ENCODE results near the gene TVP23C. TPM values are rescaled to one million over a fixed set of nuclear protein-coding genes. Genes with fewer than 3 reads are reported as not detected.

TVP23C gene
- total RNA-seq, 1 donor from 2014 or later: 16.0 TPM

GRCh38 chr17:15516150-15516549 lies 47.1 kb downstream of the TVP23C start:
- Histone ChIP-seq H3K4me1 (no peaks in the 10 kb centered on the region), H3K9me3 (no peaks in the 10 kb centered on the region), H3K27ac (no peak overlapping the region), H3K4me3 (no peak overlapping the region), H3K27me3 (ENCODE audit: low read depth) (no peaks in the 10 kb centered on the region), H3K36me3 (no peaks in the 10 kb centered on the region)
- ATAC-seq (no peak), DNase-seq (no peak)
- intact Hi-C loops (cut with DNase I): no loop called here
- TF ChIP-seq CTCF (IDR thresholded peaks at IDR 0.05): no peak

DNA sequence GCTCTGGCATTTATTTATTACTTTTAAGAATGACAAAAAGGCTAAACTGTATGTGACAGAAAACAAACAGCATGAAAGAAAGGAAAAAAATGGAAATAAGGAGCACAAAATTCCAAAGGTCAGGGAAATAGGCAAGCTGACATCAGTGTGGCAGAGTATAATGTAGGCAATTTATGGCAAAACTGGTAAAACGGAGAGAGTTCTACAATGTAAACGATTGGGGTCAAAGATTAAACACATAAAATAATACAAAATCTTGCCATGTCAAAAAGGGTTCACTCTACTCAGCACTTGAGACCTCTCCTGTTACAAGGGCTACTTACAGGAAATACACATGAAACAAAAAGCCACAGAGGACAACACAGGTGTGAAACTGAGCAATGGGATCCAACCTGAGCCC lies 48.8 kb downstream of the TVP23C start:
- no peak for DNase-seq
- peaks cover 4% of the 10 kb centered on the region for H3K4me1 ChIP-seq
- TF ChIP-seq CTCF (IDR thresholded peaks at IDR 0.05): no peak
- no peaks in the 10 kb centered on the region for H3K36me3 ChIP-seq
- intact Hi-C loops (cut with DNase I): no loop called here
- no peak overlapping the region for H3K4me3 ChIP-seq
- no peaks in the 10 kb centered on the region for H3K27me3 ChIP-seq (ENCODE audit: low read depth)
- H3K27ac ChIP-seq: peak overlapping the region; percentile 22
- no peak for ATAC-seq
- H3K9me3 ChIP-seq: no peaks in the 10 kb centered on the region

DNA sequence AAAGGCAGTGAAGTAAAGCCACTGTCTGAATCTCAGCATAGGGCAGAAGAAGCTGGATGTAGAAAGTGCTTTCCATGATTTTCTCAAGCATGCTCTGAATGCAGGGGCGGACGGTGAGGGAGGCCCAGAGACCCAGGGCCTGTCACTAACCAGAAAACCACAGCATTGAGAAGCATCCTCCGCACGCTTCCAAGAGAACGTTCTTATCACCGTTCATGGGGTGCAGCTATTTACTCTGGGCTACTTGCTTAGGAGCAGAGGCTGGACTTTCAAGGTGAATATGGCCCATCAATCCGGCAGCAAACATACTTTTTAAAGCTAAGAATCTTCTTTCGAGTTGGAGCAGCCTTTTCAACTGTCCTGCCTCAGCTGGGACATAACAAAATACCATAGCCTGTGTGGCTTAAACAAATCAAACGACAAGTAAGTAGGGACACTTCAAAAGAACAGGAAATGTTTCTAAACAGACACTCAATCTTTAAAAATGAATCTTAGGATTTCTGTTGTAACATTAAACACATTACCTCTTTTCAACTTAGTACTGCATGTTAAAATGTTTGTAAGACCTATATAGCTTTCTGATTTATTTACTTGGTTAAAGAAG lies 49.3 kb downstream of the TVP23C start:
- ATAC-seq: peak in 1 of 2 donors; percentile 26
- intact Hi-C loops (cut with DNase I): no loop called here
- no peak for TF ChIP-seq CTCF (IDR thresholded peaks at IDR 0.05)
- Histone ChIP-seq H3K9me3 (no peaks in the 10 kb centered on the region), H3K4me1 (peaks cover 5% of the 10 kb centered on the region), H3K27ac (peak overlapping the region; percentile 22), H3K36me3 (no peaks in the 10 kb centered on the region), H3K4me3 (no peak overlapping the region), H3K27me3 (ENCODE audit: low read depth) (no peaks in the 10 kb centered on the region)
- no peak for DNase-seq

DNA sequence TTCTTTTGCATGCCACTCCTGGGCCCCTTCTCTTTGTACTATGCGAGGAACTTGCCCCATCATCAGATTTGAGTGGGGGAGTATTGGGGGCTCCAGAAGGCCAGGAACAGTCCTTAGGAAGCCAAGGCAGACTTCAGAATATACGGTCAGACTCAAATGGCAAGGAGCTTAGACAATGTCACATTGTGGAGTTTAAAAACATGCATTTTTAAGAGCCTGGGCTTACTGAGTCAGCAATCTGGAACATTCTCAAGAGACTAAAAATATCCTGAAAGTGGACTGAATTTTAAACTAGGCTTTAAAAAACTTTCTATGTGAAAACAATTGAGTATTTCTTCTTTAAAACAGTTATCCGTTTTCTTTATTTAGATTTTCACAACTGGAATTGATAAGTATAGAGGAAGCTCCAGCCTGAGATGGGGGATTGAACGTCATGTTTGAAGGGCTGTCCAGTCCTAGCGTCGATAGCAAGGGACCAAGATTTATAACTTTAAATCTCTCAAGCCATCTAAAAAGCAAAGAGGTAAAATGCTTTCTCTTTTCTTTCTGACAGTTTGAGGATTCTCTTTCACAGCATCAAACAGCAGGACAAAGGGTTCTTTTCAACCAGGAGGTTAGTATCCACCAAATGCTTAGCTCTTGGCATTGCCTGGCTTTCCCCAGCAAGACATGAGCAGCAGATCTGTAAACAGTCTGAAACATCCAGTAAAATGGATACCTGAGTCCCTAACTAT lies 50.1 kb downstream of the TVP23C start:
- Histone ChIP-seq H3K4me1 (peaks cover 5% of the 10 kb centered on the region), H3K36me3 (no peaks in the 10 kb centered on the region), H3K27ac (peak overlapping the region; percentile 22), H3K4me3 (no peak overlapping the region), H3K27me3 (ENCODE audit: low read depth) (no peaks in the 10 kb centered on the region), H3K9me3 (no peaks in the 10 kb centered on the region)
- no peak for TF ChIP-seq CTCF (IDR thresholded peaks at IDR 0.05)
- no peak for ATAC-seq
- intact Hi-C loops (cut with DNase I): no loop called here
- DNase-seq: no peak

DNA sequence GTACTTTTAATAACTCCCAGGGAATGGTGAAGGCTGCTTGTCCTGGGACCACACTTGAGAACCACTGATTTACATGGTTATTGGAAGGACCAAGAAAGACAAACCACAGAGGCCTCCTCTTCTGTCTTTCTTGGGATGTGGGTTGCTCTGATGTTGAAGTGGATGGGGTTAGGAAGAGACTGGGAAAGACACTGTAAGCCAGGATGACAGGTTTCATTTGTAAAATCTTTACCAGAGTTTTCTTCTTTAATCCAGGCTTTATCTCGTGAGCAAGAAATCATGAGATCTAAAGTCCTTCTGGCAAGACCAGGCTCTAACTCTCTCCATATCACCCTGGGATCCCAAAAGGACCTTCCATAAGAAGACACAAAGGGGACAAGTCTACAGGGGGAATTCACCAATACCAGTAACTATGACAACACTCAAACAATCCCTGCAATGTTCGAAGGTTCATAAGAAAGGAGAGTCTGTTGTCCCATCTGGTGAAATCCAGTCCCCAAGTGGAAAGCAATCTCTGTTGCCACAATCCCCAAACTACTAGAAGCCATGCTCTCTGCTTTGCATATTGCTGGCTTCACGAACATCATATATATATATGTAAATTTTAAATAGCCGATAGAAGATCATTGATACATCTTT lies 51.1 kb downstream of the TVP23C start:
- intact Hi-C loops (cut with DNase I): no loop called here
- Histone ChIP-seq H3K27ac (no peak overlapping the region), H3K27me3 (ENCODE audit: low read depth) (no peaks in the 10 kb centered on the region), H3K4me1 (peaks cover 5% of the 10 kb centered on the region), H3K36me3 (no peaks in the 10 kb centered on the region), H3K9me3 (no peaks in the 10 kb centered on the region), H3K4me3 (no peak overlapping the region)
- TF ChIP-seq CTCF (IDR thresholded peaks at IDR 0.05): no peak
- ATAC-seq (no peak), DNase-seq (no peak)
